NB4 (cell line): ENCODE measurements around the gene PALD1.

Source experiments
- CTCF ChIP-seq: IDR thresholded peaks from one replicate; pipeline ENCODE4 v1.5.1; 2012; ENCODE audit warnings: low read depth, low read length
- POLR2A ChIP-seq: IDR thresholded peaks from 2 replicates; pipeline ENCODE4 v1.6.1; 2011; ENCODE audit warnings: mild to moderate bottlenecking; ENCODE audit not compliant: insufficient read length; ENCODE audit errors: extremely low read depth

GRCh38 chr10:70578371-70578947 is 99.9 kb downstream of the PALD1 start:
- TF ChIP-seq CTCF (no peak), POLR2A (no peak)
